ENCODE results near the gene UGT2A1. TPM values are rescaled to one million over a fixed set of nuclear protein-coding genes. Genes with fewer than 3 reads are reported as not detected.

UGT2A1 gene
- polyA plus RNA-seq, 1 donor (not counting 4 experiments of a cell fraction or from before 2014, with no cell fraction given): not detected

- no peak overlapping the region for H3K4me3 ChIP-seq (ENCODE audit: control insufficient read depth in 2 of 3, extremely low read depth in 1 of 3, insufficient read depth in 2 of 3, low read depth in 1 of 3, low read length in 3 of 3)
- H3K79me2 ChIP-seq (ENCODE audit: control insufficient read depth, insufficient read depth, low read length): no peaks in the 10 kb centered on the region
- no peak for FAIRE-seq
- no peaks in the 10 kb centered on the region for H3K36me3 ChIP-seq (ENCODE audit: control insufficient read depth in 2 of 2, extremely low read depth in 1 of 2, insufficient read depth in 2 of 2, low read length in 2 of 2)
- TF ChIP-seq CTCF (optimal IDR thresholded peaks at IDR 0.05 in 1 of 3, IDR thresholded peaks at IDR 0.05 in 1 of 3, conservative IDR thresholded peaks at IDR 0.05 in 1 of 3; ENCODE audit: extremely low read depth in 1 of 3, insufficient read depth in 2 of 3, low read length in 3 of 3) (no peak), EZH2 (IDR thresholded peaks at IDR 0.05; ENCODE audit: low read length) (no peak)
- DNase-seq (ENCODE audit: low read depth, low spot score): no peak
- H4K20me1 ChIP-seq (ENCODE audit: control insufficient read depth, extremely low read depth, insufficient read depth, low read length): no peaks in the 10 kb centered on the region
- dilution Hi-C loops (cut with MboI; ENCODE audit: extremely low pct_ligation_motif_present, low sequenced_read_pairs): no loop called here
- no peaks in the 10 kb centered on the region for H3K4me1 ChIP-seq (ENCODE audit: control insufficient read depth, extremely low read depth, insufficient read depth, low read length)
- no peaks in the 10 kb centered on the region for H3K9me3 ChIP-seq (ENCODE audit: control insufficient read depth, low read depth, low read length)
- H3K9me1 ChIP-seq (ENCODE audit: control insufficient read depth, extremely low read depth, insufficient read depth, low read length): no peaks in the 10 kb centered on the region
- H3K27me3 ChIP-seq (ENCODE audit: control insufficient read depth, extremely low read depth, insufficient read depth, low read length): no peaks in the 10 kb centered on the region
- H3K27ac ChIP-seq (ENCODE audit: control insufficient read depth, insufficient read depth, low read length): no peak overlapping the region
- no peak overlapping the region for H2AFZ ChIP-seq (ENCODE audit: control insufficient read depth, low read length)
- H3K9ac ChIP-seq (ENCODE audit: control insufficient read depth, extremely low read depth, insufficient read depth, low read length): no peak overlapping the region
- H3K4me2 ChIP-seq (ENCODE audit: control insufficient read depth, extremely low read depth, insufficient read depth, low read depth, low read length): no peak overlapping the region
Observed at GRCh38 chr4:69583543-69583942, 69.5 kb downstream of the UGT2A1 start.

GRCh38 chr4:69577245-69577644 is 75.8 kb downstream of the UGT2A1 start:
- DNase-seq (ENCODE audit: low read depth, low spot score) (no peak), FAIRE-seq (no peak)
- no peak overlapping the region for H3K9ac ChIP-seq (ENCODE audit: control insufficient read depth, extremely low read depth, insufficient read depth, low read length)
- no peaks in the 10 kb centered on the region for H3K4me1 ChIP-seq (ENCODE audit: control insufficient read depth, extremely low read depth, insufficient read depth, low read length)
- no peaks in the 10 kb centered on the region for H3K9me3 ChIP-seq (ENCODE audit: control insufficient read depth, low read depth, low read length)
- no peaks in the 10 kb centered on the region for H3K9me1 ChIP-seq (ENCODE audit: control insufficient read depth, extremely low read depth, insufficient read depth, low read length)
- dilution Hi-C loops (cut with MboI; ENCODE audit: extremely low pct_ligation_motif_present, low sequenced_read_pairs): no loop called here
- no peaks in the 10 kb centered on the region for H4K20me1 ChIP-seq (ENCODE audit: control insufficient read depth, extremely low read depth, insufficient read depth, low read length)
- no peak overlapping the region for H3K4me3 ChIP-seq (ENCODE audit: control insufficient read depth in 2 of 3, extremely low read depth in 1 of 3, insufficient read depth in 2 of 3, low read depth in 1 of 3, low read length in 3 of 3)
- no peak for TF ChIP-seq CTCF (optimal IDR thresholded peaks at IDR 0.05 in 1 of 3, IDR thresholded peaks at IDR 0.05 in 1 of 3, conservative IDR thresholded peaks at IDR 0.05 in 1 of 3; ENCODE audit: extremely low read depth in 1 of 3, insufficient read depth in 2 of 3, low read length in 3 of 3)
- TF ChIP-seq EZH2 (IDR thresholded peaks at IDR 0.05; ENCODE audit: low read length): no peak
- H3K79me2 ChIP-seq (ENCODE audit: control insufficient read depth, insufficient read depth, low read length): no peaks in the 10 kb centered on the region
- H3K4me2 ChIP-seq (ENCODE audit: control insufficient read depth, extremely low read depth, insufficient read depth, low read depth, low read length): no peak overlapping the region
- no peaks in the 10 kb centered on the region for H3K27me3 ChIP-seq (ENCODE audit: control insufficient read depth, extremely low read depth, insufficient read depth, low read length)
- no peak overlapping the region for H3K27ac ChIP-seq (ENCODE audit: control insufficient read depth, insufficient read depth, low read length)
- H2AFZ ChIP-seq (ENCODE audit: control insufficient read depth, low read length): no peak overlapping the region
- no peaks in the 10 kb centered on the region for H3K36me3 ChIP-seq (ENCODE audit: control insufficient read depth in 2 of 2, extremely low read depth in 1 of 2, insufficient read depth in 2 of 2, low read length in 2 of 2)

Data from keratinocyte (primary cell).